RWPE2 (cell line): Measurements from ENCODE around the gene EEFSEC.

Source experiments
- ATAC-seq: fragments of 200-7000 bp; cut with Tn5 transposase; 3 replicates; pipeline ENCODE4 v1.9.1; 2021; ENCODE audit warnings: low read depth
- DNase-seq: peaks from one replicate; pipeline ENCODE4 v3.0.0-alpha.2; 2020; ENCODE audit warnings: low spot score
- H3K27ac ChIP-seq: fragments of 450-650 bp; 2 replicates; pipeline ENCODE4 v1.5.1; 2017; ENCODE audit warnings: mild to moderate bottlenecking; ENCODE audit not compliant: poor library complexity, severe bottlenecking
- H3K27me3 ChIP-seq: fragments of 250-450 bp; sonication (Bioruptor Pico); 2 replicates; pipeline ENCODE4 v1.5.1; 2021; ENCODE audit warnings: mild to moderate bottlenecking, moderate library complexity; ENCODE audit not compliant: insufficient read depth, poor library complexity, severe bottlenecking
- H3K36me3 ChIP-seq: fragments of 250-450 bp; sonication (Bioruptor Pico); 2 replicates; pipeline ENCODE4 v1.5.1; 2020; ENCODE audit warnings: low read depth, mild to moderate bottlenecking, moderate library complexity
- H3K4me1 ChIP-seq: fragments of 250-450 bp; sonication (Bioruptor Pico); 2 replicates; pipeline ENCODE4 v1.5.1; 2021; ENCODE audit warnings: mild to moderate bottlenecking, moderate library complexity; ENCODE audit not compliant: insufficient read depth, poor library complexity, severe bottlenecking
- H3K4me3 ChIP-seq: fragments of 250-450 bp; sonication (Bioruptor Pico); 2 replicates; pipeline ENCODE4 v1.5.1; 2021; ENCODE audit warnings: mild to moderate bottlenecking, moderate library complexity; ENCODE audit not compliant: severe bottlenecking
- H3K9me3 ChIP-seq: fragments of 250-450 bp; sonication (Bioruptor Pico); 2 replicates; pipeline ENCODE4 v1.5.1; 2021; ENCODE audit warnings: mild to moderate bottlenecking, moderate library complexity; ENCODE audit not compliant: severe bottlenecking
- TF ChIP-seq, protein P1 (sequence below): fragments of 450-650 bp; IDR thresholded peaks from one replicate; pipeline ENCODE4 v1.5.1; 2017; ENCODE audit warnings: mild to moderate bottlenecking, moderate library complexity; ENCODE audit not compliant: poor library complexity, severe bottlenecking

EEFSEC gene

DNA sequence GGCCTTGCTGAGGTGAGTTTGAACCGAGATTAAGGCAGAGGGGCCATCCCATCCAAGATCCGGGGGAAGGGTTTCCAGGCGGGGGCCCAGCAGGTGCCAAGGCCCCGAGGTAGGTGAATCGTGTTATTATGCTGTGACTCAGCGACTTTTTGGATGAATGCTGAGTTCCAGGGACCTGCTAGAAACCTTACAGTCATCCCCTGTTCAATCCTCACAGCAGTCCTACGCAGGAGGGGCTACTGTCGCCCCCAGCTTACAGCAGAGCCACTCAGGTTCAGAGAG is 272.5 kb downstream of the EEFSEC start:
- no peak overlapping the region for H3K27ac ChIP-seq
- DNase-seq, result no peak
- TF ChIP-seq, protein P1, sequence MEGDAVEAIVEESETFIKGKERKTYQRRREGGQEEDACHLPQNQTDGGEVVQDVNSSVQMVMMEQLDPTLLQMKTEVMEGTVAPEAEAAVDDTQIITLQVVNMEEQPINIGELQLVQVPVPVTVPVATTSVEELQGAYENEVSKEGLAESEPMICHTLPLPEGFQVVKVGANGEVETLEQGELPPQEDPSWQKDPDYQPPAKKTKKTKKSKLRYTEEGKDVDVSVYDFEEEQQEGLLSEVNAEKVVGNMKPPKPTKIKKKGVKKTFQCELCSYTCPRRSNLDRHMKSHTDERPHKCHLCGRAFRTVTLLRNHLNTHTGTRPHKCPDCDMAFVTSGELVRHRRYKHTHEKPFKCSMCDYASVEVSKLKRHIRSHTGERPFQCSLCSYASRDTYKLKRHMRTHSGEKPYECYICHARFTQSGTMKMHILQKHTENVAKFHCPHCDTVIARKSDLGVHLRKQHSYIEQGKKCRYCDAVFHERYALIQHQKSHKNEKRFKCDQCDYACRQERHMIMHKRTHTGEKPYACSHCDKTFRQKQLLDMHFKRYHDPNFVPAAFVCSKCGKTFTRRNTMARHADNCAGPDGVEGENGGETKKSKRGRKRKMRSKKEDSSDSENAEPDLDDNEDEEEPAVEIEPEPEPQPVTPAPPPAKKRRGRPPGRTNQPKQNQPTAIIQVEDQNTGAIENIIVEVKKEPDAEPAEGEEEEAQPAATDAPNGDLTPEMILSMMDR, result no peak

DNA sequence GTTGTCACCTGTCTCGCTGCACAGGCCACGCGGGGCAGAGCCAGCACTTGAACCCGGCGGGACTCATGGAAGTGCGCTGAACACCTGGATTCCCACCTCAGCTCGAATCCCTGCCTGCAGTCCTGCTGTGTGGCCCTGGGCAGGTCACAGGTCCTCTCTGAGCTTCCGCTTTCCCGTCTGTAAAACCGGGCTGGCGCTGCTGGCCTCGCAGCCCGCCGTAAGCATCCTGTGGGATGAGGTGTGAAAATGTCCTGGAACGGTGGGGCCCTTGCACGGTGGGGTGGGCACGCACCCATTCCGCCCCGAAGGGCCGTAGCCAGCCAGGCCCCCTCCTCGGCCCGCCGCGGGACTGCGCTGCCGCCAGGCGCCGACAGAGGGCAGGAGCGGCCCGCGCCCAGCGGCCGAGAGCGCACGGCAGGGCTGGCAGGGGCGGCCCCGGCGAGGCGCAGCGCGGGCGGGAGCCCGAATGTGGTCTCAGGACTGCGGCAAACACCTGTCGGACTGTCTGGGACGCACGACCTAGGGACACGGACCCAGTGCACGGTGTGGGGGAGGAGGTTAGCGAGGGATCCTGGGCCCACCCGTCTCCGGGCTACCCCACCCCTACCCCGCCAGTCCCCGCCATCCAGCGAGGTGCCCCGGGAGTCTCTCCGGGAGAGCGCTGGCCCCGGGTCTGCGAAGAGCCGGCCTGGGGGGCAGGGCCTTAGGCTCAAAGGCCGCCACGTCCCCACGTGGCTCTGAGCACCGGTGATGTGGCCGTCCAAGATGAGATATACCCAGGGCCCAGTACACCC is 273.0 kb downstream of the EEFSEC start:
- Histone ChIP-seq H3K9me3 (no peaks in the 10 kb centered on the region), H3K4me3 (no peak overlapping the region), H3K4me1 (peaks cover 9% of the 10 kb centered on the region), H3K27me3 (no peaks in the 10 kb centered on the region), H3K36me3 (no peaks in the 10 kb centered on the region), H3K27ac (no peak overlapping the region)
- no peak for DNase-seq
- ATAC-seq, result peak; percentile 67
- TF ChIP-seq, protein P1, result peak; percentile 95

More for the DNA sequence above, 272.5 kb downstream of the EEFSEC start:
- Histone ChIP-seq H3K27me3 (no peaks in the 10 kb centered on the region), H3K4me3 (no peak overlapping the region), H3K4me1 (peaks cover 9% of the 10 kb centered on the region), H3K9me3 (no peaks in the 10 kb centered on the region), H3K36me3 (no peaks in the 10 kb centered on the region)
- ATAC-seq, result no peak

DNA sequence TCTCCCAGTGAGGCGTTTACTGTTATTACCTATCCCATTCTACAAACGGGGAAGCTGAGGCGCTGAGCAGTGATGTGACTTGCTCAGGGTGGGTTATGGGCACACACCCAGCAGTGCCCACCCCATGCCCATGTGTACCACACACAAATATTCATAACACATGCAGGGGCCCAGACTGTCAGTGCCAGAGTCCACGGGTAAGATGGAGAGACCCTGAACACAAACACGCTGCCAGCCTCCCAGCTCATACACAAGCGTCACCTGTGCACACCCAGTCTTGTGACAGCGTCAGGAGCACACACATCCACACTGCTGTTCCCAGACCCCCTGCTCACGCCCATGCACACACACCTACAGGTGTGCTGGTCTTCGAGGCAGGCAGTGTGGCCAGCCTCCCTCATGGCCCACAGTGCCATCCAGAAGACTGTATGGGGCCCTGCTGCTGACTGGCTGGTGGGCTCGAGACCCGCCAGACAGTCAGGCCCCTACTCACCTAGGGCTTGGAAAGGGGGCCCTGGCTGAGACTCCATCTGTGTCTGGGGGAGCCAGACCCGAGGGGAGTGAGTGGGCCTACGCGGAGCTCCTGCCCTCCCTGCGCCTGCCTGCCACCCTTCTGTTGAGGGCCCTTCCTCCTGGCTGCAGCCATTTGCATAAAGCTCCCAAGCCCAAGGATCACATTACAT is 274.0 kb downstream of the EEFSEC start:
- H3K4me3 ChIP-seq, result no peak overlapping the region
- ATAC-seq (no peak), DNase-seq (no peak)
- no peaks in the 10 kb centered on the region for H3K9me3 ChIP-seq
- TF ChIP-seq, protein P1, result no peak
- no peaks in the 10 kb centered on the region for H3K36me3 ChIP-seq
- H3K27ac ChIP-seq, result no peak overlapping the region
- H3K27me3 ChIP-seq, result peaks cover 4% of the 10 kb centered on the region
- peaks cover 9% of the 10 kb centered on the region for H3K4me1 ChIP-seq

DNA sequence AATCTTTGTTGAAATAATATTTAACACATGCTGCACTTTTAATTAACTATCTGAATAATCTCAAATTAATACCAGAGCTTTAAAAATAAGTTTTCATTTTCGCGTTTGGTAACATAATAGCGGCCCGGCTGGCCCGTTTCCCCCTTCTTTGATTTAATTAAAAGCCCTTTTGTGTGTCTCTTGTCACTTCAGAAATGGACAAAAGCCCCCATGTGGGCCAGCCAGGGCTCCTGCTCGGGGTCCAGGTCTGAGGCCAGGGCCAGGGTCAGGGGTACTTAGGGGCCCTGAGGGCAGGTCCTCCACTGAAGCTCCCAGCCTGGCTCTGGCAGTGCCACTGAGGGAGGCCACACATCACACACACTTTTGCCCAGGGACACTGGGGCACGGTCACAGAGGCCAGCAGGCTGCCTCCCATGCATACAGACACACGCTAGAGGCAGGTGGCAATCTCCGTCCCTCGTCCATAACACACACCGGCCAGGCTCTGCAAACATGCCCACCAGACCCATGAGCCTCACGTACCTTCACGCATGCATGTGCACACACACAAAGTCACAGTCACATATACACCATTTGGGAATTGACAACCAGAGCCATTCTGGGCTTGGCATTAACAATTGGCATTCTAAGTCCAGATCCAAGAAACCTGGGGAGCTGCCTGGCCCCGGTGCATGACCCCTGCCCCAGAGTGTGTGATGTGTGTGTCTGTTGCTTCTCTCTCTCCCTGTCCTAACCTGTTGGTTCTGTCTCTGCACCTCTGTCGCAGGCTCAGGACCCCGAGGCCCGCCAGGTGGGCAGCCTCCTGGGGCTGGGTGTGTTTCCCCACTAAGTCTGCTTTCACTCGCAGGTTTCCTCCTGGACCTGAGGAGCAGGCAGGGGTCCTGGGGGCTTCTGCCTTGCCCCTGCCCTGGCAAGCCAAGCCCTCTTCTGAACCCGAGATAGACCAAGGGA is 274.9 kb downstream of the EEFSEC start:
- H3K9me3 ChIP-seq, result no peaks in the 10 kb centered on the region
- TF ChIP-seq, protein P1, result no peak
- ATAC-seq, result no peak
- H3K4me3 ChIP-seq, result no peak overlapping the region
- peaks cover 9% of the 10 kb centered on the region for H3K4me1 ChIP-seq
- DNase-seq, result no peak
- H3K27ac ChIP-seq, result no peak overlapping the region
- H3K27me3 ChIP-seq, result peaks cover 9% of the 10 kb centered on the region
- no peaks in the 10 kb centered on the region for H3K36me3 ChIP-seq
